ENCODE results near the gene NPAS2.

Gene NPAS2

GRCh38 chr2:100884145-100884621 is 64.2 kb downstream of the NPAS2 start:
- no peak for DNase-seq (ENCODE audit: low read depth)
- H3K4me3 ChIP-seq (ENCODE audit: control insufficient read depth, low read depth, low read length): no peak overlapping the region
- TF ChIP-seq CTCF (conservative IDR thresholded peaks at IDR 0.05; ENCODE audit: control insufficient read depth, insufficient read depth, low read depth, low read length): no peak

GRCh38 chr2:100886085-100886484 is 66.1 kb downstream of the NPAS2 start:
- no peak for TF ChIP-seq CTCF (conservative IDR thresholded peaks at IDR 0.05; ENCODE audit: control insufficient read depth, insufficient read depth, low read depth, low read length)
- H3K4me3 ChIP-seq (ENCODE audit: control insufficient read depth, low read depth, low read length): no peak overlapping the region
- DNase-seq (ENCODE audit: low read depth): no peak

GRCh38 chr2:100887039-100887578 is 67.2 kb downstream of the NPAS2 start:
- no peak for TF ChIP-seq CTCF (conservative IDR thresholded peaks at IDR 0.05; ENCODE audit: control insufficient read depth, insufficient read depth, low read depth, low read length)
- H3K4me3 ChIP-seq (ENCODE audit: control insufficient read depth, low read depth, low read length): no peak overlapping the region

GRCh38 chr2:100887713-100888495 is 68.0 kb downstream of the NPAS2 start:
- no peak for DNase-seq (ENCODE audit: low read depth)
- H3K4me3 ChIP-seq (ENCODE audit: control insufficient read depth, low read depth, low read length): no peak overlapping the region
- TF ChIP-seq CTCF (conservative IDR thresholded peaks at IDR 0.05; ENCODE audit: control insufficient read depth, insufficient read depth, low read depth, low read length): no peak

More at GRCh38 chr2:100887039-100887578, 67.2 kb downstream of the NPAS2 start:
- DNase-seq (ENCODE audit: low read depth): no peak

GRCh38 chr2:100888601-100889000 is 68.7 kb downstream of the NPAS2 start:
- DNase-seq (ENCODE audit: low read depth): no peak
- no peak overlapping the region for H3K4me3 ChIP-seq (ENCODE audit: control insufficient read depth, low read depth, low read length)
- no peak for TF ChIP-seq CTCF (conservative IDR thresholded peaks at IDR 0.05; ENCODE audit: control insufficient read depth, insufficient read depth, low read depth, low read length)

- no peak for DNase-seq (ENCODE audit: low read depth)
- no peak overlapping the region for H3K4me3 ChIP-seq (ENCODE audit: control insufficient read depth, low read depth, low read length)
- TF ChIP-seq CTCF (conservative IDR thresholded peaks at IDR 0.05; ENCODE audit: control insufficient read depth, insufficient read depth, low read depth, low read length): no peak
Observed at GRCh38 chr2:100889286-100889685, 69.3 kb downstream of the NPAS2 start.
